Right lobe of liver (tissue), 6 donors: Measurements from ENCODE around the gene CSGALNACT2. TPM values are rescaled to one million over a fixed set of nuclear protein-coding genes. Genes with fewer than 3 reads are reported as not detected.
A peak's percentile ranks its signal among the peaks of the same experiment; 100 is the strongest.

Experiments
- ATAC-seq, 4 donors: fragments of 200-7000 bp; cut with Tn5 transposase; one replicate each; pipeline ENCODE4 v1.9.1; 2020; ENCODE audit warnings: mild to moderate bottlenecking in 4 of 4, moderate library complexity in 4 of 4
- DNase-seq, 3 donors: peaks; one replicate each; pipeline ENCODE4 v3.0.0-alpha.2; 2020
- H3K27ac ChIP-seq, 3 donors: fragments of 200-600 bp; one replicate each; pipeline ENCODE4 v1.8.0; 2022
- H3K27me3 ChIP-seq, 2 donors: fragments of 200-600 bp; one replicate each; pipeline ENCODE4 v1.8.0; 2022
- H3K36me3 ChIP-seq, 4 donors: fragments of 200-600 bp; sonication (generic) in 1 of 4; one replicate each; pipeline versions ENCODE4 v1.5.1 to v1.8.0; 2017 to 2022; ENCODE audit warnings: control low read depth in 1 of 4
- H3K4me1 ChIP-seq, 4 donors: fragments of 200-600 bp; sonication (generic) in 1 of 4; one replicate each; pipeline versions ENCODE4 v1.5.1 to v1.8.0; 2017 to 2022; ENCODE audit warnings: control low read depth in 1 of 4
- H3K4me3 ChIP-seq, 3 donors: fragments of 200-600 bp; one replicate each; pipeline ENCODE4 v1.8.0; 2022
- H3K9me3 ChIP-seq, 4 donors: fragments of 200-600 bp; sonication (generic) in 1 of 4; one replicate each; pipeline versions ENCODE4 v1.5.1 to v1.8.0; 2017 to 2022; ENCODE audit warnings: control low read depth in 1 of 4
- CTCF ChIP-seq, 4 donors: fragments of 200-600 bp in 3 of 4; fragments of 450-650 bp in 1 of 4; IDR thresholded peaks; one replicate each; pipeline versions ENCODE4 v1.5.1 to v1.8.0; 2016 to 2022; ENCODE audit warnings: antibody characterized with exemption in 4 of 4, mild to moderate bottlenecking in 2 of 4
- POLR2A ChIP-seq: fragments of 450-650 bp; IDR thresholded peaks from one replicate; pipeline ENCODE4 v1.6.1; 2017; ENCODE audit warnings: antibody characterized with exemption, mild to moderate bottlenecking
- WGBS: methylation state at CpG from one replicate; pipeline ENCODE4 v1.1.6; 2018; ENCODE audit warnings: low coverage, low lambda C conversion rate; ENCODE audit not compliant: insufficient coverage; ENCODE audit errors: missing lambda C conversion rate; 5-methylcytosine and 5-hydroxymethylcytosine counted together
- intact Hi-C, 2 donors: fragments of 100-400 bp; cut with DNase I; formaldehyde crosslinking; loops; one replicate each; pipeline versions ENCODE4 v1.11.2 to v1.14.1; 2022
- total RNA-seq, 6 experiments: library from RNA; depleted of rRNA in 2 of 6; stranded (reverse); fragments of >200 nt in 2 of 6; fragmentation: NEBNext Ultra II Directional in 3 of 6; extraction: Animal tissue kit (Norgen Biotek cat#: 25700) in 3 of 6; gene quantifications; one replicate each; pipeline versions ENCODE4 v1.1.0 to v1.2.4, GENCODE V29; 2016 to 2023
- donor health status: DM: no; HTN: yes; CAD: no.
- donor health status: DM: no; HTN: no; CAD: no.
- donor health status: DM: no; HTN: no; CAD: no.
- donor health status: DM: no; HTN: yes; CAD: no.
- donor health status: DM: no; HTN: yes; CAD: no.

CSGALNACT2 gene
- total RNA-seq, 6 experiments from 2014 or later, result 5.4 to 11.1 (median 8.3) TPM

GRCh38 chr10:43135656-43136055, 2.6 kb upstream of the CSGALNACT2 start:
- no peak for DNase-seq
- Histone ChIP-seq H3K27ac (no peak overlapping the region), H3K27me3 (no peaks in the 10 kb centered on the region), H3K36me3 (no peaks in the 10 kb centered on the region), H3K4me1 (peaks cover 0 to 19% (median 3%) of the 10 kb centered on the region in 4 donors), H3K4me3 (no peak overlapping the region), H3K9me3 (no peaks in the 10 kb centered on the region)
- intact Hi-C loops, result no loop called here
- WGBS, result 100% methylated on average over 2 of the region's 2 CpGs
- TF ChIP-seq POLR2A (no peak), CTCF (IDR thresholded peaks at IDR 0.05) (no peak)
- ATAC-seq, result no peak

GRCh38 chr10:43136432-43136831, 1.8 kb upstream of the CSGALNACT2 start:
- no peaks in the 10 kb centered on the region for H3K36me3 ChIP-seq

GRCh38 chr10:43136995-43137716, 1.1 kb upstream of the CSGALNACT2 start:
- Histone ChIP-seq H3K9me3 (no peaks in the 10 kb centered on the region), H3K27me3 (no peaks in the 10 kb centered on the region)
- DNase-seq, result no peak

More at GRCh38 chr10:43136432-43136831, 1.8 kb upstream of the CSGALNACT2 start:
- no peaks in the 10 kb centered on the region for H3K9me3 ChIP-seq
- DNase-seq (no peak), ATAC-seq (no peak)
- 100% methylated on average over 5 of the region's 5 CpGs for WGBS
- H3K4me1 ChIP-seq, result peaks cover 0 to 19% (median 3%) of the 10 kb centered on the region in 4 donors
- TF ChIP-seq CTCF (IDR thresholded peaks at IDR 0.05) (no peak), POLR2A (no peak)
- intact Hi-C loops, result no loop called here
- no peaks in the 10 kb centered on the region for H3K27me3 ChIP-seq
- H3K4me3 ChIP-seq, result no peak overlapping the region
- H3K27ac ChIP-seq, result no peak overlapping the region

GRCh38 chr10:43137717-43138020, 576 bp upstream of the CSGALNACT2 start:
- H3K27ac ChIP-seq, result peak overlapping the region; percentile 79 to 91 (median 85)
- H3K27me3 ChIP-seq, result no peaks in the 10 kb centered on the region
- no peaks in the 10 kb centered on the region for H3K36me3 ChIP-seq
- TF ChIP-seq POLR2A, result no peak
- peak in 2 of 4 donors; percentile 10 to 16 for TF ChIP-seq CTCF (IDR thresholded peaks at IDR 0.05)
- no peaks in the 10 kb centered on the region for H3K9me3 ChIP-seq
- DNase-seq, result peak in 1 of 3 donors; percentile 57
- intact Hi-C loops, result no loop called here
- ATAC-seq, result peak; percentile 38 to 66 (median 62)
- H3K4me3 ChIP-seq, result peak overlapping the region; percentile 74 to 98 (median 91)
- 0% methylated on average over 8 of the region's 30 CpGs for WGBS
- peaks cover 0 to 19% (median 3%) of the 10 kb centered on the region in 4 donors for H3K4me1 ChIP-seq

More at GRCh38 chr10:43136995-43137716, 1.1 kb upstream of the CSGALNACT2 start:
- no peak for ATAC-seq
- no peak for TF ChIP-seq CTCF (IDR thresholded peaks at IDR 0.05)
- Histone ChIP-seq H3K4me3 (peak overlapping the region; percentile 74 to 98 (median 91)), H3K27ac (peak overlapping the region; percentile 79 to 91 (median 85)), H3K36me3 (no peaks in the 10 kb centered on the region), H3K4me1 (peaks cover 0 to 19% (median 3%) of the 10 kb centered on the region in 4 donors)
- intact Hi-C loops, result no loop called here
- WGBS, result 48% methylated on average over 22 of the region's 27 CpGs
